Endothelial cell of umbilical vein (primary cell): ENCODE results near the gene MAGI3.

ENCODE experiments used
- EZH2 ChIP-seq: IDR thresholded peaks from 2 replicates; pipeline ENCODE4 v1.6.1; 2012; ENCODE audit warnings: borderline replicate concordance, low read depth, mild to moderate bottlenecking, moderate library complexity, low read length, inconsistent platforms; ENCODE audit not compliant: severe bottlenecking
- FOS ChIP-seq: IDR thresholded peaks from 2 replicates; pipeline ENCODE4 v1.6.1; 2011; ENCODE audit warnings: mild to moderate bottlenecking, low read length, moderate library complexity, borderline replicate concordance; ENCODE audit not compliant: insufficient read depth
- GATA2 ChIP-seq: IDR thresholded peaks from 2 replicates; pipeline ENCODE4 v1.7.0; 2011; ENCODE audit warnings: low read depth, mild to moderate bottlenecking, moderate library complexity, mixed read lengths, low read length; ENCODE audit not compliant: insufficient read length, insufficient read depth
- MAX ChIP-seq: IDR thresholded peaks from 2 replicates; pipeline ENCODE4 v1.6.1; 2011; ENCODE audit not compliant: insufficient read depth, insufficient read length
- MYC ChIP-seq: IDR thresholded peaks from one replicate; pipeline ENCODE4 v1.6.1; 2011; ENCODE audit warnings: mild to moderate bottlenecking, low read depth, low read length
- POLR2A ChIP-seq: IDR thresholded peaks from 2 replicates; pipeline ENCODE4 v1.6.1; 2012; ENCODE audit warnings: low read depth, mild to moderate bottlenecking, control low read depth, low read length
- POLR2AphosphoS5 ChIP-seq: IDR thresholded peaks from 2 replicates; pipeline ENCODE4 v1.6.1; 2012; ENCODE audit warnings: low read depth, mild to moderate bottlenecking, control low read depth, low read length, moderate library complexity; ENCODE audit not compliant: insufficient read depth
- TF ChIP-seq, protein P1 (sequence below), 2 donors: IDR thresholded peaks; 1 replicate in 1 of 2; 2 replicates in 1 of 2; pipeline ENCODE4 v1.5.1; 2011; ENCODE audit warnings: low read length in 2 of 2, mild to moderate bottlenecking in 2 of 2, moderate library complexity in 2 of 2, control low read depth in 1 of 2, inconsistent platforms in 1 of 2, low read depth in 1 of 2; ENCODE audit not compliant: insufficient read depth in 1 of 2; ENCODE audit errors: extremely low read depth in 1 of 2

DNA sequence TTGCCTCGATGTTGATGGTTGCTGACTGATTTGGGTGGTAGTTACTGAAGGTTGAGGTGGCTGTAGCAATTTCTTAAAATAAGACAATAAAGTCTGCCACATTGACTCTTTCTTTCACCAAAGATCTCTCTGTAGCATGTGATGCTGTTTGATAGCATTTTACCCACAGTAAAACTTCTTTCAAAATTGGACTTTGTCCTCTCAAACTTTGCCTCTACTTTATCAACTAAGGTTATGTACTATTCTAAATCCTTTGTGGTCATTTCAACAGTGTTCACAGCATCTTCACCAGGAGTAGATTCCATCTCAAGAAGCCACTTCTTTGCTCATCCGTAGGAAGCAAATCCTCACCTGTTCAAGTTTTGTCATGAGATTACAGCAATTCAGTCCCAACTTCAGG, 275.8 kb downstream of the MAGI3 start:
- TF ChIP-seq, protein P1, sequence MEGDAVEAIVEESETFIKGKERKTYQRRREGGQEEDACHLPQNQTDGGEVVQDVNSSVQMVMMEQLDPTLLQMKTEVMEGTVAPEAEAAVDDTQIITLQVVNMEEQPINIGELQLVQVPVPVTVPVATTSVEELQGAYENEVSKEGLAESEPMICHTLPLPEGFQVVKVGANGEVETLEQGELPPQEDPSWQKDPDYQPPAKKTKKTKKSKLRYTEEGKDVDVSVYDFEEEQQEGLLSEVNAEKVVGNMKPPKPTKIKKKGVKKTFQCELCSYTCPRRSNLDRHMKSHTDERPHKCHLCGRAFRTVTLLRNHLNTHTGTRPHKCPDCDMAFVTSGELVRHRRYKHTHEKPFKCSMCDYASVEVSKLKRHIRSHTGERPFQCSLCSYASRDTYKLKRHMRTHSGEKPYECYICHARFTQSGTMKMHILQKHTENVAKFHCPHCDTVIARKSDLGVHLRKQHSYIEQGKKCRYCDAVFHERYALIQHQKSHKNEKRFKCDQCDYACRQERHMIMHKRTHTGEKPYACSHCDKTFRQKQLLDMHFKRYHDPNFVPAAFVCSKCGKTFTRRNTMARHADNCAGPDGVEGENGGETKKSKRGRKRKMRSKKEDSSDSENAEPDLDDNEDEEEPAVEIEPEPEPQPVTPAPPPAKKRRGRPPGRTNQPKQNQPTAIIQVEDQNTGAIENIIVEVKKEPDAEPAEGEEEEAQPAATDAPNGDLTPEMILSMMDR (IDR thresholded peaks at IDR 0.05; ENCODE audit: extremely low read depth in 1 of 2, insufficient read depth in 1 of 2, low read depth in 1 of 2, low read length in 2 of 2) = no peak
- TF ChIP-seq POLR2A (no peak), FOS (no peak), EZH2 (no peak), MYC (no peak), GATA2 (no peak), POLR2AphosphoS5 (no peak), MAX (no peak)
